Transverse colon (tissue), 3 donors: ENCODE data around the gene CNTFR.

Experiments used
- POLR2A ChIP-seq: fragments of 450-650 bp; IDR thresholded peaks from one replicate; pipeline ENCODE4 v1.6.1; 2016; ENCODE audit warnings: antibody characterized with exemption, mild to moderate bottlenecking, moderate library complexity
- TF ChIP-seq, protein P1 (sequence below), 5 experiments: fragments of 200-600 bp in 3 of 5; fragments of 450-650 bp in 2 of 5; sonication (generic) in 3 of 5; IDR thresholded peaks; 1 replicate in 2 of 5; 2 replicates in 3 of 5; pipeline ENCODE4 v1.5.1; 2016 to 2017; ENCODE audit warnings: antibody characterized with exemption in 5 of 5, inconsistent platforms in 3 of 5, mild to moderate bottlenecking in 2 of 5, moderate library complexity in 1 of 5

DNA sequence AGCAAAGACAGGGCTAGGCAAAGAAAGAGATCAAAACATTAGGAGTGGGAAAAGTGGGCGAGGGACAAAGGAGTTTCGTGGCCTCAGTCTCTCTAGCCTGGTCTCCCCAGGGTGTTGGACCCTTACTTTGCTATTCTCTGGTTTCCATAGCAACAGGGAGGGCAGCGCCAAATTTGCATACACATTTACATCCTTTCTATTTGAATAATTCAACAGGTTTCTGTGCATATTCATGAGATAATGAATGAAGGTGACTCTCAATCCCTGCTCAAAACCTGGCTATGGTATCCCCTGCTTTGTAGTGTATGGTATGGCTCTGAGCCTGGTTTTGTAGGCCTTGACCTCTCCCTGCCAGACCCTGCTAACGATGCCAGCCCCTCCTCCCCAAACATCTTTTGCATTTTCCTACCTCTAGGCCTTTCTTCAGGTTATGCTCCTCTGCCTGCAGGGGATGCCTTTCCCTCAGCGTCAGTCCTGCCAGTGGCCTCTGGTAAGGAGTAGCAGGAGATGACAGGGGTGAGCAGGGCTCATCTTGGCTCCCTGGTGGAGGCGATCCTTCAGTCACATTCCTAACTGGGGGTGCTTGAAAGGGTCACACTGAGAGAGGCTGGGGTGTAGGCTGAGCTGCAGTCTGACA lies 12.5 kb upstream of the CNTFR start:
- TF ChIP-seq, protein P1, sequence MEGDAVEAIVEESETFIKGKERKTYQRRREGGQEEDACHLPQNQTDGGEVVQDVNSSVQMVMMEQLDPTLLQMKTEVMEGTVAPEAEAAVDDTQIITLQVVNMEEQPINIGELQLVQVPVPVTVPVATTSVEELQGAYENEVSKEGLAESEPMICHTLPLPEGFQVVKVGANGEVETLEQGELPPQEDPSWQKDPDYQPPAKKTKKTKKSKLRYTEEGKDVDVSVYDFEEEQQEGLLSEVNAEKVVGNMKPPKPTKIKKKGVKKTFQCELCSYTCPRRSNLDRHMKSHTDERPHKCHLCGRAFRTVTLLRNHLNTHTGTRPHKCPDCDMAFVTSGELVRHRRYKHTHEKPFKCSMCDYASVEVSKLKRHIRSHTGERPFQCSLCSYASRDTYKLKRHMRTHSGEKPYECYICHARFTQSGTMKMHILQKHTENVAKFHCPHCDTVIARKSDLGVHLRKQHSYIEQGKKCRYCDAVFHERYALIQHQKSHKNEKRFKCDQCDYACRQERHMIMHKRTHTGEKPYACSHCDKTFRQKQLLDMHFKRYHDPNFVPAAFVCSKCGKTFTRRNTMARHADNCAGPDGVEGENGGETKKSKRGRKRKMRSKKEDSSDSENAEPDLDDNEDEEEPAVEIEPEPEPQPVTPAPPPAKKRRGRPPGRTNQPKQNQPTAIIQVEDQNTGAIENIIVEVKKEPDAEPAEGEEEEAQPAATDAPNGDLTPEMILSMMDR (IDR thresholded peaks at IDR 0.05) = no peak
- no peak for TF ChIP-seq POLR2A
